Nephron (organoid): ENCODE measurements around the gene PDE4B.

Source experiments
- H3K27ac Mint-ChIP-seq, 3 experiments: 2 replicates each; pipeline ENCODE4 v1.8.0; 2020; ENCODE audit warnings: mixed read lengths in 3 of 3, mild to moderate bottlenecking in 2 of 3, moderate library complexity in 1 of 3
- H3K27me3 Mint-ChIP-seq: 2 replicates; pipeline ENCODE4 v1.8.0; 2021; ENCODE audit warnings: low read depth, mild to moderate bottlenecking, moderate library complexity, mixed read lengths
- H3K36me3 Mint-ChIP-seq: 2 replicates; pipeline ENCODE4 v1.8.0; 2020; ENCODE audit warnings: low read depth, mixed read lengths
- H3K4me1 Mint-ChIP-seq: 2 replicates; pipeline ENCODE4 v1.8.0; 2020; ENCODE audit warnings: mixed read lengths
- H3K4me3 Mint-ChIP-seq, 3 experiments: 2 replicates each; pipeline ENCODE4 v1.8.0; 2020; ENCODE audit warnings: mild to moderate bottlenecking in 3 of 3, mixed read lengths in 3 of 3, moderate library complexity in 2 of 3
- H3K9me3 Mint-ChIP-seq: 2 replicates; pipeline ENCODE4 v1.8.0; 2020; ENCODE audit warnings: mixed read lengths
- TF ChIP-seq, protein P1 (sequence below), 3 experiments: fragments of 200-600 bp; sonication (generic); IDR thresholded peaks; one replicate each; pipeline ENCODE4 v1.5.0; 2021; ENCODE audit warnings: antibody characterized with exemption in 3 of 3; ENCODE audit not compliant: unreplicated experiment in 3 of 3

PDE4B gene

DNA sequence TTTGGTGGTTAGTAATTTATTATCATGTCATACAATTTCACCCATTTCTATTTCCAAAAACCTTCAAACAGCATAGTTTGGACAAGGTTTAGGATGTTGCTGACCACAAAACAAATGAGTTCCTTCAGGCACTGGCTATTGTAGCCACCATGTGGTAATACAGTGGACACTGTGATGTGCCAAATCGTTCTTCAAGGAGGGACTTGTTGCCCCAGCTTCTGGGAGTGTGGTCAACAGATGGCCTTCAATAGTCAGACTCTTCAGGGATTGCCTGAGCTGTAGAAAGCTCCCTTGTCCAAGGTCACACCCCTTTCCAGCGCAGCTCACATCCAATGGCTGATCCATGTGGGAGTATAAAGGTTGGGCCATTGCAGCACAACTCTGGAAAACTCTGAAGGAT, 2.6 kb downstream of the PDE4B start:
- Mint-ChIP-seq H3K27ac (no peak overlapping the region), H3K9me3 (peaks cover 6% of the 10 kb centered on the region)

DNA sequence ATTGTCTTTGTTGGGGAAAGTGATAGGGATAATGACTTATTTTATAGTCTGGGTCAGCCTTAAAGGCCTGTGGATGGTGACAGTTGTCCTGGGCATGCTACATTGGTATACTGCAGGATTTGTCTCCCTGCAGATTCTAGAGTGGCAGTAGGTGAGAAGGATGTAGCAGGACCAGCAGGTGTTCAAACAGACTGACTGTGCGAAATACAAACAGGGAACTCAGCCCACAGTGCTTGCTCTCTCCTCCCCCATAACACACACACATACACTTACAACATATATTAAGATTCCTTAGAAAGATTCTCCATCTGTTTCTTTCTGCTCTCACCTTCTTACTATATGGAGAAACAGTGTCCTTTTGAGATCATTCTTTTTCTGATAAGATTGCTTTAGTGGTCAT, 6.9 kb downstream of the PDE4B start:
- Mint-ChIP-seq H3K36me3 (no peaks in the 10 kb centered on the region), H3K4me1 (no peaks in the 10 kb centered on the region), H3K9me3 (peaks cover 4% of the 10 kb centered on the region), H3K4me3 (no peak overlapping the region), H3K27ac (no peak overlapping the region), H3K27me3 (peaks cover 54% of the 10 kb centered on the region)
- TF ChIP-seq, protein P1, sequence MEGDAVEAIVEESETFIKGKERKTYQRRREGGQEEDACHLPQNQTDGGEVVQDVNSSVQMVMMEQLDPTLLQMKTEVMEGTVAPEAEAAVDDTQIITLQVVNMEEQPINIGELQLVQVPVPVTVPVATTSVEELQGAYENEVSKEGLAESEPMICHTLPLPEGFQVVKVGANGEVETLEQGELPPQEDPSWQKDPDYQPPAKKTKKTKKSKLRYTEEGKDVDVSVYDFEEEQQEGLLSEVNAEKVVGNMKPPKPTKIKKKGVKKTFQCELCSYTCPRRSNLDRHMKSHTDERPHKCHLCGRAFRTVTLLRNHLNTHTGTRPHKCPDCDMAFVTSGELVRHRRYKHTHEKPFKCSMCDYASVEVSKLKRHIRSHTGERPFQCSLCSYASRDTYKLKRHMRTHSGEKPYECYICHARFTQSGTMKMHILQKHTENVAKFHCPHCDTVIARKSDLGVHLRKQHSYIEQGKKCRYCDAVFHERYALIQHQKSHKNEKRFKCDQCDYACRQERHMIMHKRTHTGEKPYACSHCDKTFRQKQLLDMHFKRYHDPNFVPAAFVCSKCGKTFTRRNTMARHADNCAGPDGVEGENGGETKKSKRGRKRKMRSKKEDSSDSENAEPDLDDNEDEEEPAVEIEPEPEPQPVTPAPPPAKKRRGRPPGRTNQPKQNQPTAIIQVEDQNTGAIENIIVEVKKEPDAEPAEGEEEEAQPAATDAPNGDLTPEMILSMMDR (IDR thresholded peaks at IDR 0.05; ENCODE audit: unreplicated experiment in 3 of 3) = no peak

More for the DNA sequence above, 2.6 kb downstream of the PDE4B start:
- no peaks in the 10 kb centered on the region for H3K36me3 Mint-ChIP-seq
- H3K4me3 Mint-ChIP-seq = no peak overlapping the region
- TF ChIP-seq, protein P1 (IDR thresholded peaks at IDR 0.05; ENCODE audit: unreplicated experiment in 3 of 3) = no peak
- peaks cover 5% of the 10 kb centered on the region for H3K4me1 Mint-ChIP-seq
- H3K27me3 Mint-ChIP-seq = peaks cover 75% of the 10 kb centered on the region

DNA sequence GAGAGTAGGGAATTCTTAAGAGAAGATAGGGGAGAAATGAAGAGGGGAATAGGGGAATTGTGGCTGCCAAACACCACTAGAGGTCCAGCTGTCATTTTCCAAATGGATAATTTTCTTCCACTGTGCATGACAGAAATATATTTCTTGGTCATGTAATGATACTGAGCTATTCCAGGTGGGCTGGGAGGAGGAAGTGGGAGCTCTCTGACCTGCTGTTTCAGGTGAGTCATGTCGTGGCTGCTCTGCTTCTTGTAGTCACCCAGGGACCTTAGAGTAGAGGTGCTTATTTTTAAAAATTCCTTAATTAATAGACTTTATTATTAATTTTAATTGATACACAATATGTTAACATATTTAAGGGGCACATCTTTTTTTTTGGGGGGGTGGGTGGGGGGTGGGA, 11.9 kb downstream of the PDE4B start:
- Mint-ChIP-seq H3K27ac (no peak overlapping the region), H3K4me1 (no peaks in the 10 kb centered on the region), H3K4me3 (no peak overlapping the region), H3K36me3 (no peaks in the 10 kb centered on the region), H3K9me3 (no peaks in the 10 kb centered on the region), H3K27me3 (peaks cover 23% of the 10 kb centered on the region)
- TF ChIP-seq, protein P1 (IDR thresholded peaks at IDR 0.05; ENCODE audit: unreplicated experiment in 3 of 3) = no peak

DNA sequence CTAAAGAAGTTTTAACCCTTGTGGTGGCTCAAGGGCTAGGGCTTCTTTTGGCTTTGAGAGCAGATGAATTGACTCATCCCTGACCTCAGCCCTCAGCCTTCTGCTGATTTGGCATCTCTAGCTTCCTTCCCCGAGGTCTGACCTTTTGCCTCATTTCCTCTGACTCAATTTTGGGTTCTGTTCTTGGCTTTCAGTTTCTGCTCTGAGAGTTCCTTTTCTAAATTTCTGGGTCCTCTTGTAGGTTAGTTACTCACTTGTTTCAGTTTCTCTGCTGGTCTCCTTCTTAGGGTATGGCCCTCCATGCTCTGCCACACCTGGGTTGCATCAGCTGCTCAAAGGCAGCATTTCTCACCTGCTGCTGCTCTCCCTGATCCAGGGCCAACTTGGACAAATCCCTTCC, 19.4 kb downstream of the PDE4B start:
- TF ChIP-seq, protein P1 (IDR thresholded peaks at IDR 0.05; ENCODE audit: unreplicated experiment in 3 of 3) = no peak
- H3K36me3 Mint-ChIP-seq = no peaks in the 10 kb centered on the region
- no peaks in the 10 kb centered on the region for H3K9me3 Mint-ChIP-seq
- no peak overlapping the region for H3K4me3 Mint-ChIP-seq
- no peaks in the 10 kb centered on the region for H3K4me1 Mint-ChIP-seq
- no peak overlapping the region for H3K27ac Mint-ChIP-seq
- H3K27me3 Mint-ChIP-seq = peaks cover 6% of the 10 kb centered on the region

DNA sequence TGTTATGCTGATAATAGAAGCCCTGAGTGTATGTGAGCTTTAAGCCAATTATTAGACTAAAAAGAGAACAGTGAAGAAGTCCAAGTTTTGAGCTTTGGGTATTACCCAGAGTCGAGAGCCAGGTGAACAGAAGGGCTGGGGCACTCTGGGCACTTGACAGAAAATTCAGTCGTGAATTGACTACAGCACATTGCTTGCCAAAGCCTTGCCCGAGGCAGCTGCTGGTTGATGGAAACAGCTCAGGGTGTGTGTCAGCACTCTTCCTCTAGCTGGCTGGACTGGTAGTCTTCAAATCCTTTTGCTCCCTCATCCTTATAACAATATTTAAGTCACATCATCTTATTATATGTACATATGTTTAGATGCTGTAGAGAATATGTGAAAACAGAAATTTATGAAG, 21.3 kb downstream of the PDE4B start:
- no peak overlapping the region for H3K27ac Mint-ChIP-seq
- no peaks in the 10 kb centered on the region for H3K9me3 Mint-ChIP-seq
- H3K36me3 Mint-ChIP-seq = no peaks in the 10 kb centered on the region
- TF ChIP-seq, protein P1 (IDR thresholded peaks at IDR 0.05; ENCODE audit: unreplicated experiment in 3 of 3) = no peak
- peaks cover 6% of the 10 kb centered on the region for H3K27me3 Mint-ChIP-seq
- no peak overlapping the region for H3K4me3 Mint-ChIP-seq
- no peaks in the 10 kb centered on the region for H3K4me1 Mint-ChIP-seq

DNA sequence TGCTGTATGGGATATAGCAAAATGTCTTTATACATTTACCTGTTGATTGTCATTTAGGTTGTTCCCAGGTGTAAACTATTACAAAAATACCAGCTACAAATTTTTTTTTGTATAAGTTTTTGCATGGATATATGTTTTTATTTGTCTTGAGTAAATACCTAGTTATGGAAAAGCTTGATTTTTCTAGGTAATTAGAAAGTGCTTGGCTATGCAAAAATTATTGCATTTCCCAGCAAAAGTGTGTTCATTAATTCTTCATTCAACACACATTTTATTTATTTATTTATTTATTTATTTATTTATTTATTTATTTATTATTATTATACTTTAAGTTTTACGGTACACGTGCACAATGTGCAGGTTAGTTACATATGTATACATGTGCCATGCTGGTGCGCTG, 22.1 kb downstream of the PDE4B start:
- Mint-ChIP-seq H3K9me3 (no peaks in the 10 kb centered on the region), H3K4me3 (no peak overlapping the region), H3K27ac (no peak overlapping the region), H3K27me3 (peaks cover 6% of the 10 kb centered on the region), H3K36me3 (no peaks in the 10 kb centered on the region), H3K4me1 (no peaks in the 10 kb centered on the region)
- TF ChIP-seq, protein P1 (IDR thresholded peaks at IDR 0.05; ENCODE audit: unreplicated experiment in 3 of 3) = no peak
